8988T (cell line): ENCODE results near the gene KDM2A.

Source experiments
- DNase-seq: peaks from one replicate; pipeline ENCODE4 v3.0.0; 2011

KDM2A gene

GRCh38 chr11:67275606-67276409 lies 156.7 kb downstream of the KDM2A start:
- DNase-seq: peak; percentile 32

DNA sequence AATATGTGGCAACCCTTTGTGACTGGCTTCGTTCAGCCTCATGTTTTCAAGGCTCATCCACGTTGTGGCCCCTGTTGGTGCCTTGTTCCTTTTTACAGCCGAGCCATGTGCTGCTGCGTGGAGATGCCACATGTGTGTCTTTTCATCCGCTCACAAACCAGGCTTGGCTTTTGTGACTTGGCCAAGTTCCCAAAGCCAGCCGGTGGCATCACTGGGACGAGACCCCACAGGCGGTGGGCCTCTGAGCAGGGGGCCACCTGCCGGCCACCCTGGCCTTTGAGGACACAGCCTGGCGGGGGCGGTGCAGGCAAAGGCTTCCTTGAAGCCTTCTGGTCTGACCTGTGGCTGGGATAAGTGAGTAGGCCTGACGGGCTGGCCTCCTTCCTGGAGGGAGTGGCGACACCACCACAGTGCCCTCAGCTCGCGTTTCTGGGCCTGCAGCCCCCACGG lies 157.7 kb downstream of the KDM2A start:
- DNase-seq: no peak

DNA sequence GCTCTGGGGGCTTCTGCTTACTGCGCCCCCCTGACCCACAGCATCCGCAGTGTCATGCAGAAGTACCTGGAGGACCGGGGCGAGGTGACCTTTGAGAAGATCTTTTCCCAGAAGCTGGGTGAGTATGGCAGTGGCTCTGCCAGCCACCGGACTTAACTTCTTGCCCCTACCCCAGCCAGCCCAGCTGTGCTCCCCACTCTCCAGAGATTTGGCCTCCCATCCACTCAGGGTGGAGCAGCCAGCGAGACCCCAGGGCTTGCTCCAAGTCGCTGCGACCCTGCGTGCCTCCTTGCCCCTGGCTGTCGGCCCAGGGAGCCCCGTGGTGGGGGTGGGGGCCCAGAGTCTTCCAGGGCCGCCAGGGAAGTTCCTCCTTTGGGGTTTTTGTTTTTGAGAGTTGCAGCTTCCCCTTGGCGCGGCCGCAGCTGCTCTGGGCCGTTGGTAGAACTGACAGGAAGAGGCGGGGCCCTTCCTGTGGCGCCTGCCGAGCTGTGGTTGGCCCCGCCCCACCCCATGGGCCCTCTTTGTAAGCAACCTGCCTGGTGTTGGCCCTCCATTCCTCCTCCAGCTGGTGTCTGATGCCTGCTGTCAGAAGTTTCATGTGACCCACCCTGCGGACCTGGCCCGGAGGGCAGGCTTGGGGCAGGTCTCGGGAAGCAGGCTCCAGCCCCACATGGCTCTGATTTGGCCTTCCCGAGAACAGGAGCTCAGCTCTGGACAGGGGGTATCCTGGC lies 158.3 kb downstream of the KDM2A start:
- no peak for DNase-seq

DNA sequence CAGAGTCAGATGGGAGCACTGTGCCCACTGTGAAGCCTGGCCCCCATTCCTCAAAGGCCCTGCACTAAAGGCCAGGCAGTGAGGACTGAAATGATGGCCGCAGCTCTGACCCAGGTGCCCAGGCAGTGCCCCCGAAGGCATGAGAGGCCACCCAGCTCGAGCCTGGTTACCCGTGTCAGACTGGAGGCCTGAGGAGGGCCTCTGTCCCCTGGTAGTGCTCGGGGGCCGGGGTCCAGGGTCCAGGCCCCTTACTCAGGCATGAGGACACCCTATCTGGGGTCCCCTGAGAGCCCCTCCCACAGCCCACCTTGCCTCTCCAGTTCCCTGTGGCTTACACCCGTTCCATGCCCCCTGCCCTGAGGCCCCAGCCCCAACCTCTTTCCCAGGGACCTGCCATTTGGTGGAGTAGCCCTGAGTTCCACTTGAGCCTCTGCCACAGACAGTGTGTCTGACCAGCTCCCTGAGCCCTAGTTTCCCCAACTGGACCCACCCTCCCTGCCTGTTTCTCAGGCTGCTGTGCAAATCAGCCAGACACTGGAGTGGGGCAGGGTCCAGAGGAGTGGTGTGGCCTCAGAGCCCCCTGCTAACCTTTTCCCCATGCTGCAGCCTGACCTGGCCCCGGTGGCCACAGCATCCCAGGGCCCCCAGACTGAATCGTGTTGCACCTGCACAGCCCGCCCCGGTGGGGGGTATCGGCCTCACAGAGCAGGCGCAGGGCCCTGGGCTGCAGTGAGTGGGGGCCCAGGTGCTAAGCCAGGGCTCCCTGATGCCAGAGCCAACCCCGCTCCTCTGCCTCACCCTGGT lies 159.3 kb downstream of the KDM2A start:
- DNase-seq: no peak

GRCh38 chr11:67278939-67279588 lies 160.0 kb downstream of the KDM2A start:
- DNase-seq: no peak

DNA sequence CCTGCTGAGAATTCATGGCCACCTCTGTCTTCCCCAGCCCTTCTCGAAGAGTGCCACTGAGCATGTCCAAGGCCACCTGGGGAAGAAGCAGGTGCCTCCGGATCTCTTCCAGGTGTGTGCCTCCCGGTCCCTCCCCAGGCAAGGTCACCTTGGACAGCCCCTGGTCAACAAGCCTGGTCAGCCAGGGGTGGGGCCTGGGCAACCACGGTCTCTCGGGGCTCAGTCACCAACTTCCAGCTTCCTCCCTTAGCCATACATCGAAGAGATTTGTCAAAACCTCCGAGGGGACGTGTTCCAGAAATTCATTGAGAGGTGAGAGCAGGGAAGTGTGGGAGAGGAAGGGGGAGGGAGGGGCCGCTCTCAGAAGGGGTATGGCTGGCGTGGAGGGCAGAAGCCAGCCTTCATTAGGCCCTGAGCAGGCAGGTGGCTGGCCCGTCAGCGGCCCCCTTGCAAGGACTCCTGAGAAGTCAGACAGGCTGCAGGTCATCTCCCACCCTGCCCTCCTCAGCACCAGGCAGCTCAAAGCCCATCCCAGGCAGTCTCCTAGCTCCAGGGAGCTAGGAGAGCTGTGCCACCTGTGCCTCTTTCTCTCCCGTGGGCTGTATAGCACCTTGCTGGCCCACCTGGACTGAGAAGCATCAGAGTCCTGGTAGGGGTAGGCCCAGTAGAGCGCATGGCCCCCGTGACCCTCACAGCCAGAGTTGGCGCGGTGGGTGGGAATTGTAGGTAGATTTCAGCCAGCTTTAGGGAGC lies 160.7 kb downstream of the KDM2A start:
- DNase-seq: no peak

DNA sequence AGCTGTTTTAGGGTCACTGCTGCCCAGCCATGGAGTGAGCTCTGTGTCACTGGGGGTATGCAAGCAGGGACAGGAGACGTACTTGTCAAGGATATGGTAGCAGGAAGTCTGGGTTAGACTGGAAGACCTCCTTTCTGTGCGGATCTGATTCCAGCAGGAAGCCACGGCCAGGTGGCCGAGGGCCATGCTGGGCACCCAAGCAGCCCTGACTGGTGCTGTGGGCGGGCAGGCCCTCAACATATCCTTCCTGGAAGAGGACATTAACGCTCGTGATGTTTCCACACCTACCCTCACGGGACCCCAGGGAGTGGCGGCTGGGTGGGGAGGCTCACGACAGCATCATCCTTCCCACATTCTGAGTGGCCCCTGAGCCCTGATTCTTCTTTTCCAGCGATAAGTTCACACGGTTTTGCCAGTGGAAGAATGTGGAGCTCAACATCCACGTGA lies 161.3 kb downstream of the KDM2A start:
- DNase-seq: no peak

DNA sequence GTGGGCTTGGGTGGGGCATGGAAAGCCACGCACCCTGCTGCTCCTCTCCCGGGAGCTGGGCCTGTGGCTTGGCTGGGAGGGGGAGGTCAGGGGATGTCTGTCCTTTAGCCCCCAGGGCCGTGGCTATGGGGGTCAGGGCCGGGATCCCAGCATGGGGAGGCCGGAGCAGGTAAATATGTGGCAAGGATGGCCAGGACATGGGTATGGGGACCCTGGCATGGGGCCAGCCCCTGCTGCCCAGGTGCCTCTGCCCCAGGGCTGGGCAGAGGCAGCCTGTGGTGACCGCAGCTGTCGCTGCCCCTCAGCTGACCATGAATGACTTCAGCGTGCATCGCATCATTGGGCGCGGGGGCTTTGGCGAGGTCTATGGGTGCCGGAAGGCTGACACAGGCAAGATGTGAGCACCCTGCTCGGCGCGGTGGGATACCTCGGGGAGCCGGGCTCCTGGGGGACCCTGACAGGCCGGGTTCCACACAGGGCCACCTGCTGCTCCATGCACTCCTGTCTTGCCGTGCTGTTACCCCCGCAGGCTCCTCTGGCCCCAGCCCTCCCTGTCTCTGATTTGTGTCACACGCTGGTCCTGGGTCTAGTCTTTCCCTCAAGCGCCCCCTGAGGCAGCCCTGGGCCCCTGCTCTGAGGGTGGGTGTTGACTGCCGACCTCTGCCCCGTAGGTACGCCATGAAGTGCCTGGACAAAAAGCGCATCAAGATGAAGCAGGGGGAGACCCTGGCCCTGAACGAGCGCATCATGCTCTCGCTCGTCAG lies 161.9 kb downstream of the KDM2A start:
- no peak for DNase-seq

DNA sequence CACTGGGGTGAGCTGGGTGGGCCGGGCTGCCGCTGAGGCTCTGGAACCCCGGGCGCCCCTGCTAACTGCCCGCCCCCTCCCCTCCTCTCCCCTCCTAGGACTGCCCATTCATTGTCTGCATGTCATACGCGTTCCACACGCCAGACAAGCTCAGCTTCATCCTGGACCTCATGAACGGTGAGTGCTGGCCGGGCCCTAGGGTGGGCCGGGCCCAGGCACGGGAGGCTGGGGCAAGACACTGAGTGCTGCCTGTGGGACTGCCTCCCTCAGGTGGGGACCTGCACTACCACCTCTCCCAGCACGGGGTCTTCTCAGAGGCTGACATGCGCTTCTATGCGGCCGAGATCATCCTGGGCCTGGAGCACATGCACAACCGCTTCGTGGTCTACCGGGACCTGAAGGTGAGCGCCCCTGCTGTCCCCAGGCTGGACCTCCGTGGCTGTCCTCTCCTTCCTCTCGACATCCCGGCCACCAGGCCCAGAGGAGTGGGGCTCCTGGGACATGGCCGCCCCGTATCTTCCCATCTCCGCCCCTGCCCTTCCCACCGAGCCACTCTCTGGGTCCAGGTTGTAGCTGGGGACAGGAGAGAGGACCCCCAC lies 162.6 kb downstream of the KDM2A start:
- DNase-seq: no peak

DNA sequence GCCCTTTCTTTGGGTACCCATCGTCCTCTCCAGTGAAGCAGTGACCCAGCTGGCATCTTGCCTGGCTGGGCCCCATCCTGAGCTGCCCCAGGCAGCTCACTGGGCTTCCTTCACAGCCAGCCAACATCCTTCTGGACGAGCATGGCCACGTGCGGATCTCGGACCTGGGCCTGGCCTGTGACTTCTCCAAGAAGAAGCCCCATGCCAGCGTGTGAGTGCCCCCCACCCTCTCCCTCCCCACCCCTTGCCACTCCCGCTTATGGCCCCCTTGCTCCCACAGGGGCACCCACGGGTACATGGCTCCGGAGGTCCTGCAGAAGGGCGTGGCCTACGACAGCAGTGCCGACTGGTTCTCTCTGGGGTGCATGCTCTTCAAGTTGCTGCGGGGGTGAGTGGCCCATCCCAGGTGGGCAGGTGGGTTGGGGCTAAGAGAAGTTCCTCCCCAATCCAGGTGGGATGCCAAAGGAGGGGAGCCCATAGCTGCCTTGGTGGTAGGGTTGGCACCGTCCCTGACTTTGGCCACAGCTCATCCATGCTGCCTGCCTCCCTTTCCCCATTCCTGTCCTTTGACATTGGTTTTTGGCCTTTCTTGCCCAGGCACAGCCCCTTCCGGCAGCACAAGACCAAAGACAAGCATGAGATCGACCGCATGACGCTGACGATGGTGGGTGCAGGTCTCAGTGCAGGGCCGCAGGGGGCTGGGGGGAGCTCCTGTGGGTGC lies 163.3 kb downstream of the KDM2A start:
- DNase-seq: no peak

DNA sequence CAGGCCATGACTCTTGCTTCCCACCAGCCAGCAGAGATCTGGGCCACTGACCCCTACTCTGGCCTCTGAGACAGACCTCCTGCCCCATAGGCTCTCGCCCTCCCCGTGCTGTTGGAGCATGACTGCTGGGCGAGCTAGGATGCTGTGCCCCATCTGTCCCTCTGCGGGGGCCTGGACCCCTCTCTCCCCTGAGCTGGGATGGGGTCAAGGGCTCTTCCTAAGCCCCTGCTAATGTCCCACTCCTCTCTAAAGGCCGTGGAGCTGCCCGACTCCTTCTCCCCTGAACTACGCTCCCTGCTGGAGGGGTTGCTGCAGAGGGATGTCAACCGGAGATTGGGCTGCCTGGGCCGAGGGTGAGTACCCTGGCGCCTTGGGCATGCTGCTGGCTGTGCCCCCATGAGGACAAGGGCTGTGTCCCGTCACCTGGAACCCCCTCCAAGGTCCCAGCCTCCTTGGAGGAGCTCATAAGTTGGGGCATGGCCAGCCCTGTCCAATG lies 163.9 kb downstream of the KDM2A start:
- DNase-seq: no peak

DNA sequence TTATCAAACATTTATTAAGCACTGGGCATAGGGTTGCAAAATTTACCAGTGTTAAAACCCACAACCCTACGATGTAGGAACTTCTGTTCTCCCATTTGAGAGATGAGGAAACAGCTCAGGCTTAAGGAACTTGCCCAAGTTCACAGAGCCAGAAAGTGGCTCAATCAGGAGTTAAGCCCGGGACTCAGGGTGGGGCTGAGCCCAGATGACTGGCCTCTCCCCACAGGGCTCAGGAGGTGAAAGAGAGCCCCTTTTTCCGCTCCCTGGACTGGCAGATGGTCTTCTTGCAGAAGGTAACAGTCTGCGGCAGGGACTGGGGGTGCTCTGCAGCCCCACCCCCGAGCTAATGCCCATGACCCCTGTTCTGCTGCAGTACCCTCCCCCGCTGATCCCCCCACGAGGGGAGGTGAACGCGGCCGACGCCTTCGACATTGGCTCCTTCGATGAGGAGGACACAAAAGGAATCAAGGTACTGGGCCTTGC lies 164.5 kb downstream of the KDM2A start:
- no peak for DNase-seq

DNA sequence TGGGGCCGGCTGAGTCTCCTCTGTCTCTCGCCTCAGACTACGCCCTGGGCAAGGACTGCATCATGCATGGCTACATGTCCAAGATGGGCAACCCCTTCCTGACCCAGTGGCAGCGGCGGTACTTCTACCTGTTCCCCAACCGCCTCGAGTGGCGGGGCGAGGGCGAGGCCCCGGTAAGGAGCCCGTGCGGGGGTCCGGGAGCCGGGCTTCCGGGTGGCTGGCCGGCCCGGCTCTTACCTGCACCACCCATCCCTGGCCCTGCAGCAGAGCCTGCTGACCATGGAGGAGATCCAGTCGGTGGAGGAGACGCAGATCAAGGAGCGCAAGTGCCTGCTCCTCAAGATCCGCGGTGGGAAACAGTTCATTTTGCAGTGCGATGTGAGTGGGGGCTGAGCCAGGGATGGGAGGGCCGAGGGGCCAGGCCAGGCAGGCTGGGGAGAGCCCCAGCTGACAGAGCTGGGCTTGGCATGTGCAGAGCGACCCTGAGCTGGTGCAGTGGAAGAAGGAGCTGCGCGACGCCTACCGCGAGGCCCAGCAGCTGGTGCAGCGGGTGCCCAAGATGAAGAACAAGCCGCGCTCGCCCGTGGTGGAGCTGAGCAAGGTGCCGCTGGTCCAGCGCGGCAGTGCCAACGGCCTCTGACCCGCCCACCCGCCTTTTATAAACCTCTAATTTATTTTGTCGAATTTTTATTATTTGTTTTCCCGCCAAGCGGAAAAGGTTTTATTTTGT lies 165.9 kb downstream of the KDM2A start:
- no peak for DNase-seq

DNA sequence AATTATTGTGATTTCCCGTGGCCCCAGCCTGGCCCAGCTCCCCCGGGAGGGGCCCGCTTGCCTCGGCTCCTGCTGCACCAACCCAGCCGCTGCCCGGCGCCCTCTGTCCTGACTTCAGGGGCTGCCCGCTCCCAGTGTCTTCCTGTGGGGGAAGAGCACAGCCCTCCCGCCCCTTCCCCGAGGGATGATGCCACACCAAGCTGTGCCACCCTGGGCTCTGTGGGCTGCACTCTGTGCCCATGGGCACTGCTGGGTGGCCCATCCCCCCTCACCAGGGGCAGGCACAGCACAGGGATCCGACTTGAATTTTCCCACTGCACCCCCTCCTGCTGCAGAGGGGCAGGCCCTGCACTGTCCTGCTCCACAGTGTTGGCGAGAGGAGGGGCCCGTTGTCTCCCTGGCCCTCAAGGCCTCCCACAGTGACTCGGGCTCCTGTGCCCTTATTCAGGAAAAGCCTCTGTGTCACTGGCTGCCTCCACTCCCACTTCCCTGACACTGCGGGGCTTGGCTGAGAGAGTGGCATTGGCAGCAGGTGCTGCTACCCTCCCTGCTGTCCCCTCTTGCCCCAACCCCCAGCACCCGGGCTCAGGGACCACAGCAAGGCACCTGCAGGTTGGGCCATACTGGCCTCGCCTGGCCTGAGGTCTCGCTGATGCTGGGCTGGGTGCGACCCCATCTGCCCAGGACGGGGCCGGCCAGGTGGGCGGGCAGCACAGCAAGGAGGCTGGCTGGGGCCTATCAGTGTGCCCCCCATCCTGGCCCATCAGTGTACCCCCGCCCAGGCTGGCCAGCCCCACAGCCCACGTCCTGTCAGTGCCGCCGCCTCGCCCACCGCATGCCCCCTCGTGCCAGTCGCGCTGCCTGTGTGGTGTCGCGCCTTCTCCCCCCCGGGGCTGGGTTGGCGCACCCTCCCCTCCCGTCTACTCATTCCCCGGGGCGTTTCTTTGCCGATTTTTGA lies 166.8 kb downstream of the KDM2A start:
- DNase-seq: no peak

DNA sequence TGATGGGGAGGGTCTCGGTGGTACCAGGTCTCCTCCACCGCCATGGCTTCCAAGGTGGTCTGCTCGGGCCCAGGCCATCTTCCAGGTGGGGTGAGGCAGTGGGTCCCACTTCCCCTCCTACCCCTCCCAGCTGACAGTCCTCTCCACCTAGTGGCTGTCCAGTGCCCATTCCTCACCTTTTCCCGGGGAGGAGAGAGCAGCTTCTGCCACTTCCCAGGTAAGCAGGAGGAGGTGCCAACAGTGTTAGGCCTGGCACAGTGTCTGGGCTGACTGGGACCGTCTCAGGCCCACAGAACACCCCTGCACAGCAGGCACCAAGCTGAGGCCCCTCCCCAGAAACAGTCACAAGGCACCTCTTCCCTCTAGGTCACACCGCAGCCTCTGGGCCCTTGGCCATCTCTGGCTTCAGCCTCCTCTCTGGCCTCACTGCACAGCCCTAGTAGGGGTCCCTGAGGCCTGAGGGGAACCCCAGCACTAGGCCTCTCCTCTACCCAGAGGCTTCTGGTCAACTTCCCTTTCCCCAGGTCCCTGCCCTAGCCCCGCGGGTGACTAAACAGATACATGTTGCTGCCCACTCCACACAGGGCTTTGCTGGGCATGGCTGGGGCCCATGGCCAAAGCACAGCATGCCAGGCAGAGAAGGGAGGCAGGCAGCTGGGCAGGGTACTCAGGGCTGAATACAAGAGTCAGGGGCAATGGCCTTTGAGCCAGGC lies 167.7 kb downstream of the KDM2A start:
- no peak for DNase-seq

DNA sequence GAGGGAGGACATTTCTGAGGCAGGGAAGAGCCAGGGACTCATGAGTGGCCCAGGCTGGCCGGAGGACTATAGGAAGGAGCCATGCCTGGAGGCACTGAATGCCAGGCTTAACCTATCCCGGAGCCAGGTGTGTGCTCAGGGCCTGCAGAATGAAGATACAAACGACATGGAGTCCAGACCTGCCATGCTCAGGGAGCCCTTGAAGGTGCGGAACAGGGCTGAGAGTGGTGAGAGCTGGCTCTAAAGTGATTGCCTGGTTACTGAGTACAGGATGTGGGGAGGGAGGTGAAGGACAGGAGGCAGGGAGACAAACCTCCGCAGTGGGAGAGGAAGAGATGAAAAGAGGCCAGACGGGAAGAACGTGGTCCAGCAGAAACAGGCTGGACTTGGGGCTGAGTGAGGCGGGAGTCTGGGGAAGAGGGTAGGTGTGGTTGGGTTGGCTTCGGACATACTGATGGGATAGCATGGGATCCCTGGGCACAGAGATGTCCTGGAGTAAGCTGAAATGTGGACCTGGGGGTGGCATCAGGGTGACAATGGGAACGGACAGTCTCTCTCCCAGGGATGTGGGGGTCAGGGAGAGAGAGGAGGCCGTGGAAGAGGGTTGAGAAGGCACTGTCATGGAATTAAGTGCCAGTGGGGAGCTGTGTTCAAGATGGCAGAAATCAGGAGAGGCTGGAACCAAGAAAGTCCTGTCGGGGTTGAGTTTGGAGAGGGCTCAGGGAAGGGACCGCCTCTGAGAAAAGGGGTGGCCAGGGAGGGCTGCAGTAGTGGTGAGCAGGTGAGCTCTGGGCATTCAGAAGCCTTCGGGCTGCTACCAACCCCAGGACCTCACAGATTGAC lies 168.5 kb downstream of the KDM2A start:
- DNase-seq: no peak

DNA sequence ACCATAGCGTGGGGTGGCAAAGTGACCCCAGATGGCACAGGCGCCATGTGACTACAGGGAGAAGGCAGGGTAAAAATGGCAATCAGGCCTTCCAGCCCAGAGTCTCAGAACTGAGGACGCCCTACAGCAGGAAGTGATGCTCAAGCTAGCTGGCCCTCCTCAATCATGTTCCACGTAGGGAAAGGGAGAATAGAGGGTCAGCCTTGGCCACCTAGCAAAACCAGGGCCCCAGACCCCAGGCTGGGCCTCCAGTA lies 169.1 kb downstream of the KDM2A start:
- no peak for DNase-seq
